IMR-90 (cell line): ENCODE results near the gene EFNA5. TPM values are rescaled to one million over a fixed set of nuclear protein-coding genes. Genes with fewer than 3 reads are reported as not detected.

Source experiments
- ATAC-seq: fragments of 200-7000 bp; cut with Tn5 transposase; 2 replicates; pipeline ENCODE4 v1.9.1; 2020; ENCODE audit warnings: low read depth, mild to moderate bottlenecking, moderate library complexity
- BruUV-seq: library from RNA; stranded (reverse); fragments of 400-500 nt; replicated peaks from 2 replicates; lab custom pipeline; 2021; lab: Mats Ljungman, UMichigan
- CTCF ChIA-PET: fragments of 300-600 bp; formaldehyde crosslinking; extraction: SDS; loops from one replicate; lab custom pipeline; 2021; ENCODE audit warnings: antibody characterized with exemption; lab: Yijun Ruan, JAX
- POLR2A ChIA-PET: fragments of 300-600 bp; sonication (Branson Sonifier 250); formaldehyde crosslinking; loops from one replicate; lab custom pipeline; 2022; ENCODE audit warnings: antibody characterized with exemption; ENCODE audit not compliant: unreplicated experiment; lab: Charles Lee
- DNase-seq: peaks from one replicate; pipeline ENCODE4 v3.0.0; 2013
- H2AFZ ChIP-seq: replicated peaks from 2 replicates; pipeline ENCODE3; 2013; ENCODE audit warnings: low read length, mild to moderate bottlenecking; ENCODE audit not compliant: poor library complexity
- H2AK5ac ChIP-seq: 2 replicates; pipeline ENCODE4 v1.6.1; 2013; ENCODE audit warnings: low read depth, low read length, inconsistent platforms
- H2AK9ac ChIP-seq: replicated peaks from 2 replicates; pipeline ENCODE3; 2013; ENCODE audit warnings: mild to moderate bottlenecking, low read depth, low read length, moderate library complexity; ENCODE audit not compliant: poor library complexity
- H2BK120ac ChIP-seq: 2 replicates; pipeline ENCODE4 v1.6.1; 2013; ENCODE audit warnings: low read depth, low read length, inconsistent platforms
- H2BK15ac ChIP-seq: 3 replicates; pipeline ENCODE4 v1.6.1; 2013; ENCODE audit warnings: low read depth, low read length, inconsistent platforms
- H2BK20ac ChIP-seq: 2 replicates; pipeline ENCODE4 v1.6.1; 2013; ENCODE audit warnings: low read depth, mild to moderate bottlenecking, inconsistent platforms, low read length, moderate library complexity
- H2BK5ac ChIP-seq: 2 replicates; pipeline ENCODE4 v1.6.1; 2013; ENCODE audit warnings: mild to moderate bottlenecking, low read depth, low read length, inconsistent platforms; ENCODE audit not compliant: poor library complexity, severe bottlenecking
- H3K14ac ChIP-seq: replicated peaks from 2 replicates; pipeline ENCODE4 v1.6.1; 2013; ENCODE audit warnings: low read depth, low read length, inconsistent platforms
- H3K18ac ChIP-seq: 2 replicates; pipeline ENCODE4 v1.6.1; 2013; ENCODE audit warnings: low read depth, low read length, control low read depth
- H3K23ac ChIP-seq: 2 replicates; pipeline ENCODE4 v1.6.1; 2013; ENCODE audit warnings: low read depth, low read length, inconsistent platforms
- H3K27ac ChIP-seq: 2 replicates; pipeline ENCODE4 v1.5.1; 2013; ENCODE audit warnings: mild to moderate bottlenecking, control low read depth, low read length; ENCODE audit not compliant: insufficient read depth
- H3K27me3 ChIP-seq: 2 replicates; pipeline ENCODE4 v1.6.1; 2013; ENCODE audit warnings: low read length; ENCODE audit not compliant: control insufficient read depth, insufficient read depth
- H3K36me3 ChIP-seq: 2 replicates; pipeline ENCODE4 v1.6.1; 2013; ENCODE audit warnings: low read length, mixed read lengths; ENCODE audit not compliant: control insufficient read depth, insufficient read depth
- H3K4ac ChIP-seq: 2 replicates; pipeline ENCODE4 v1.6.1; 2013; ENCODE audit warnings: low read depth, low read length, inconsistent platforms
- H3K4me1 ChIP-seq: 2 replicates; pipeline ENCODE4 v1.6.1; 2013; ENCODE audit warnings: low read length, mixed read lengths; ENCODE audit not compliant: control insufficient read depth, insufficient read depth
- H3K4me2 ChIP-seq: 2 replicates; pipeline ENCODE4 v1.6.1; 2013; ENCODE audit warnings: low read depth, mild to moderate bottlenecking, control low read depth, low read length, moderate library complexity
- H3K4me3 ChIP-seq: 2 replicates; pipeline ENCODE4 v1.5.1; 2013; ENCODE audit warnings: low read depth, mild to moderate bottlenecking, control low read depth, low read length, moderate library complexity; ENCODE audit not compliant: insufficient read depth
- H3K56ac ChIP-seq: 2 replicates; pipeline ENCODE4 v1.6.1; 2013; ENCODE audit warnings: low read length, inconsistent platforms; ENCODE audit not compliant: insufficient read depth; ENCODE audit errors: extremely low read depth
- H3K79me1 ChIP-seq, 2 experiments: 2 replicates each; pipeline ENCODE4 v1.6.1; 2013; ENCODE audit warnings: low read length in 2 of 2, inconsistent platforms in 1 of 2, low read depth in 1 of 2
- H3K9ac ChIP-seq: 2 replicates; pipeline ENCODE4 v1.6.1; 2013; ENCODE audit warnings: low read depth, low read length, control low read depth
- H3K9me1 ChIP-seq: 2 replicates; pipeline ENCODE4 v1.6.1; 2013; ENCODE audit warnings: low read length, inconsistent platforms; ENCODE audit not compliant: insufficient read depth
- H3K9me3 ChIP-seq: 2 replicates; pipeline ENCODE4 v1.6.1; 2013; ENCODE audit warnings: low read length; ENCODE audit not compliant: control insufficient read depth, insufficient read depth
- H4K20me1 ChIP-seq: 2 replicates; pipeline ENCODE4 v1.6.1; 2013; ENCODE audit warnings: low read length, inconsistent platforms; ENCODE audit not compliant: insufficient read depth
- H4K5ac ChIP-seq: 2 replicates; pipeline ENCODE4 v1.6.1; 2013; ENCODE audit warnings: mild to moderate bottlenecking, low read depth, low read length, control low read depth
- H4K8ac ChIP-seq, 2 experiments: 2 replicates each; pipeline ENCODE4 v1.6.1; 2013; ENCODE audit warnings: low read depth in 2 of 2, low read length in 2 of 2, control low read depth in 1 of 2, inconsistent platforms in 1 of 2
- H4K91ac ChIP-seq: 2 replicates; pipeline ENCODE4 v1.6.1; 2013; ENCODE audit warnings: low read depth, low read length, inconsistent platforms; ENCODE audit not compliant: insufficient read depth
- BHLHE40 ChIP-seq: fragments of 150-350 bp; IDR thresholded peaks from 2 replicates; pipeline ENCODE4 v1.6.1; 2016; ENCODE audit warnings: mild to moderate bottlenecking, low read depth, low read length
- CEBPB ChIP-seq: IDR thresholded peaks from 2 replicates; pipeline ENCODE4 v1.6.1; 2012; ENCODE audit warnings: low read depth, low read length, improper control_type of control experiment
- CHD1 ChIP-seq: IDR thresholded peaks from 2 replicates; pipeline ENCODE4 v1.6.1; 2012; ENCODE audit warnings: low read depth, low read length, improper control_type of control experiment
- CTCF ChIP-seq: conservative IDR thresholded peaks from 2 replicates; pipeline ENCODE4 v1.5.1; 2012; ENCODE audit warnings: mild to moderate bottlenecking, low read depth, low read length, improper control_type of control experiment
- ELK1 ChIP-seq: fragments of 150-350 bp; IDR thresholded peaks from 2 replicates; pipeline ENCODE4 v1.6.1; 2016; ENCODE audit warnings: low read depth, mild to moderate bottlenecking, low read length, moderate library complexity, borderline replicate concordance
- FOS ChIP-seq: fragments of 150-350 bp; IDR thresholded peaks from 2 replicates; pipeline ENCODE4 v1.6.1; 2016; ENCODE audit warnings: low read depth, low read length
- MAFK ChIP-seq: IDR thresholded peaks from 2 replicates; pipeline ENCODE4 v1.6.1; 2012; ENCODE audit warnings: low read depth, low read length, improper control_type of control experiment
- MAZ ChIP-seq: IDR thresholded peaks from 2 replicates; pipeline ENCODE4 v1.6.1; 2012; ENCODE audit warnings: low read depth, mild to moderate bottlenecking, low read length, improper control_type of control experiment, moderate library complexity, borderline replicate concordance
- MXI1 ChIP-seq: IDR thresholded peaks from 2 replicates; pipeline ENCODE4 v1.6.1; 2012; ENCODE audit warnings: low read depth, mild to moderate bottlenecking, low read length, moderate library complexity, borderline replicate concordance
- NFE2L2 ChIP-seq: fragments of 150-350 bp; IDR thresholded peaks from 2 replicates; pipeline ENCODE4 v1.6.1; 2016; ENCODE audit warnings: low read depth, mild to moderate bottlenecking, low read length
- POLR2A ChIP-seq: IDR thresholded peaks from 2 replicates; pipeline ENCODE4 v1.6.1; 2012; ENCODE audit warnings: mild to moderate bottlenecking, low read depth, low read length
- RAD21 ChIP-seq: IDR thresholded peaks from 2 replicates; pipeline ENCODE4 v1.6.1; 2012; ENCODE audit warnings: low read length, improper control_type of control experiment
- RCOR1 ChIP-seq: IDR thresholded peaks from 2 replicates; pipeline ENCODE4 v1.6.1; 2012; ENCODE audit warnings: mild to moderate bottlenecking, low read length, improper control_type of control experiment; ENCODE audit not compliant: insufficient replicate concordance
- RFX5 ChIP-seq: IDR thresholded peaks from 2 replicates; pipeline ENCODE4 v1.8.0; 2012; ENCODE audit warnings: low read depth, mild to moderate bottlenecking, low read length, moderate library complexity
- SMC3 ChIP-seq: fragments of 150-350 bp; IDR thresholded peaks from 2 replicates; pipeline ENCODE4 v1.6.1; 2016; ENCODE audit warnings: low read depth, mild to moderate bottlenecking, antibody characterized with exemption, low read length, moderate library complexity
- USF2 ChIP-seq: fragments of 150-350 bp; IDR thresholded peaks from 2 replicates; pipeline ENCODE4 v1.6.1; 2017; ENCODE audit warnings: mild to moderate bottlenecking, antibody characterized with exemption, low read length, low read depth
- WGBS, 2 experiments: methylation state at CpG; one replicate each; pipeline versions ENCODE4 v1.1.5 to v1.1.7; 2013; ENCODE audit warnings: missing lambda C conversion rate in 2 of 2; ENCODE audit not compliant: insufficient read length in 1 of 2; ENCODE audit errors: extremely low coverage in 2 of 2; 5-methylcytosine and 5-hydroxymethylcytosine counted together
- dilution Hi-C: fragments of 300-500 bp; cut with HindIII; formaldehyde crosslinking; loops from one replicate; pipeline ENCODE4 v1.14.3; 2018; ENCODE audit warnings: low sequenced_read_pairs; ENCODE audit not compliant: unreplicated experiment
- in situ Hi-C: fragments of 300-500 bp; cut with MboI; formaldehyde crosslinking; loops from 3 replicates; pipeline ENCODE4 v1.14.3; 2019; ENCODE audit warnings: low sequenced_read_pairs, inconsistent platforms, mixed read lengths
- intact Hi-C: fragments of 100-400 bp; cut with micrococcal nuclease; formaldehyde crosslinking; loops from 2 replicates; pipeline ENCODE4 v1.10.0; 2022
- polyA plus RNA-seq, 3 experiments: library from polyadenylated mRNA; depleted of rRNA; stranded (reverse); fragments of >200 nt; gene quantifications; 2 replicates each; pipeline ENCODE4 v1.2.3, GENCODE V29; 2012; ENCODE audit warnings: low replicate concordance in 1 of 3
- total RNA-seq: library from RNA; depleted of rRNA; stranded (reverse); fragments of >200 nt; gene quantifications from 2 replicates; pipeline ENCODE4 v1.2.3, GENCODE V29; 2012

Gene EFNA5
- total and polyA plus RNA-seq, 2 of the 4 experiments (the other 2 are of a cell fraction) = 1.5 to 1.6 TPM

GRCh38 chr5:107435061-107435460 is 235.7 kb downstream of the EFNA5 start:
- Histone ChIP-seq H3K9ac (no peak overlapping the region), H2AK9ac (no peak overlapping the region), H3K4me1 (peaks cover 4% of the 10 kb centered on the region), H2BK120ac (no peak overlapping the region), H4K8ac (no peak overlapping the region), H2BK5ac (no peak overlapping the region), H3K4ac (no peak overlapping the region), H2BK15ac (no peak overlapping the region), H3K9me1 (peaks cover 3% of the 10 kb centered on the region; the same call in 1 of the 2 replicates), H3K9me3 (peaks cover 4% of the 10 kb centered on the region; the same call in 1 of the 2 replicates), H3K27me3 (no peaks in the 10 kb centered on the region), H3K18ac (no peak overlapping the region), H4K20me1 (no peaks in the 10 kb centered on the region), H4K5ac (no peak overlapping the region), H3K27ac (no peak overlapping the region), H3K4me3 (no peak overlapping the region), H3K23ac (no peak overlapping the region), H2BK20ac (no peak overlapping the region), H3K36me3 (no peaks in the 10 kb centered on the region), H3K4me2 (no peak overlapping the region), H3K79me1 (peaks cover 0 to 4% of the 10 kb centered on the region in 2 experiments; a peak in 1 of 4 replicates), H4K91ac (no peak overlapping the region), H2AK5ac (no peak overlapping the region), H3K56ac (no peak overlapping the region), H2AFZ (no peak overlapping the region), H3K14ac (no peak overlapping the region)
- ChIA-PET CTCF (no interaction called here), POLR2A (no interaction called here)
- ATAC-seq (no peak), DNase-seq (no peak)
- BruUV-seq = no TSS peak
- WGBS, 2 experiments = no CpG with 5 or more reads among the region's 1 CpG
- in situ Hi-C loops = no loop called here
- dilution Hi-C loops = no loop called here
- TF ChIP-seq RAD21 (no peak), CEBPB (no peak), CHD1 (no peak), MAFK (no peak), NFE2L2 (no peak), RCOR1 (no peak), MXI1 (no peak), BHLHE40 (no peak), FOS (no peak), POLR2A (no peak), CTCF (no peak), MAZ (no peak), RFX5 (no peak), ELK1 (no peak), SMC3 (no peak), USF2 (no peak)
- intact Hi-C loops = no loop called here
